Activated CD8-positive, alpha-beta memory T cell treated with anti-CD3 and anti-CD28 coated beads for 24 hours (primary cell): ENCODE results near the gene TXNRD1.
"Not testable (repeated sequence)": the region's sequence is repeated elsewhere in the genome, so short reads cannot be mapped to it uniquely, and the experiment has no call there.

ENCODE experiments used
- DNase-seq: peaks from one replicate; pipeline ENCODE4 v3.0.0-alpha.2; 2020

The TXNRD1 gene

DNA sequence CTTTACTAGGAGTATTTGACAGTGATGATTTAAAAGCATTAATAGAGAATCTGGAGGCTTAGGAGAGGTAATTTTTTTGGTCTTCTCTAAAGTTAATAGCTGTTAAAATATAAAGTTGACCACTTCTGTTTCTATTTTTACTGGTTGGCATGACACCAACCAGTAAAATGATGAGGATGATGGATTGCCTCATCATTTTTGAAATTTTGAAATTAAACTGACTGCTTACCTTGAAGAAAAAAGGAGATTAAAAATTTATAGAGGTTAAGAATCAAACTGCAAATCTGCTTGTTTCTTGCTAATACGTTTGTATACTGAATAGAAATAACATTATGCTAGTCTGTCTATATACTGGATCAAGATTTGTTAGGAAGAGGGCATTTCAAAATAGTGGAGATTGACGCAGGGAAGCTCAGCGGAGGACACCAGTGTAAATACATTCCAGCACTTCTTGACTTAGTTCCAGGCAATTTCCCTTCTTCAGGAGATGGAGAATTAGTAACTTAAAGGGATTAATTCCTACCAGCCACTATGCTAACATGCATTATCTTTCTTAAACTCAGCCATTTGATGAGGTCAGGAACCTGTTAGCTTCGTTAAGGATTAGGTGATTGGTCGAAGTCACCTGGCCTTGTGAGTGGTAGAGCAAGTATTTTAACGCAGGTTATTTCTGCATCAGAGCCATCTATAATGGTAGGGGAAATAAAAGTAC, 91.5 kb downstream of the TXNRD1 start:
- no peak for DNase-seq

DNA sequence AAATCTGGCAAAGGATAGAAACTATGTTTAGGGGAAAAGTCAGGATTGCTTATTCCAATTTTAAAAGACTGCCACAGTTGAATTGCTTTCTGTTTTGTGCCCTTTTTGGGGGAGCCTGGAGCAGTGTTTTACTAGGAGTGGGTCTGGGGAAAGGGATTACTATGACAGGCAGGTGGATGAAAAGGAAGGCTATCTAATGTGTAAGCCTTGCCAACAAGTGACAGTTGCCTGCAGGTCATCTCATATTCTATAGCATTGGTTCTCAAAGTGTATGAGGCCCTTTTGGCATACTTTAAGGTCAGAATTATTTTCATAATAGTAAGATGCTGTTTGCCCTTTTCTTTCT, 92.0 kb downstream of the TXNRD1 start:
- DNase-seq: no peak

DNA sequence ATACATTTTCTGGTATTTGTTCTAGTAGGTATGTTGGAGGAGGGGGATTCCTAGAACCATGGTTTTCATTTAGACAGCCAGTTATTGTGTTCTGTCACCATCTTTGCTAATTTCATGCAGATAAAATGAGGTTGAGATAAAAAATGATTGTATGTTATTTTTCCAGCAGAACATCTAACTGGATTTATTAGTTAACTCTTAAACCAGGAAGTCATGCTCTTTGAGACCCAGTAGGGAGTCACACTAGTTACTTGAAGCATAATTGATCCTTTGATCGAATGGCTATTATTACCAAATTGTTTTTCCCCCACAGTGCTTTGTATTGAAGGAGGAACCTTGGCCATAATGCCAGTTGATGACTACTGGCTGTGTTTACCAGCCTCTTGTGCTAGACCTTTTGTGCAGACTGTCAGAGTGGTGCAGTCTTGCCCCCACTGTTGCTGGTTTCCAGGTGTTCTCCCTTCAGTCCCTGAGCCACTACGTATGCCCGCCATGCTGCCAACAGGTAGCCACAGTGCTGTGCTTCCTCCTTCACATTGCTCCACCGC, 93.9 kb downstream of the TXNRD1 start:
- DNase-seq: no peak

DNA sequence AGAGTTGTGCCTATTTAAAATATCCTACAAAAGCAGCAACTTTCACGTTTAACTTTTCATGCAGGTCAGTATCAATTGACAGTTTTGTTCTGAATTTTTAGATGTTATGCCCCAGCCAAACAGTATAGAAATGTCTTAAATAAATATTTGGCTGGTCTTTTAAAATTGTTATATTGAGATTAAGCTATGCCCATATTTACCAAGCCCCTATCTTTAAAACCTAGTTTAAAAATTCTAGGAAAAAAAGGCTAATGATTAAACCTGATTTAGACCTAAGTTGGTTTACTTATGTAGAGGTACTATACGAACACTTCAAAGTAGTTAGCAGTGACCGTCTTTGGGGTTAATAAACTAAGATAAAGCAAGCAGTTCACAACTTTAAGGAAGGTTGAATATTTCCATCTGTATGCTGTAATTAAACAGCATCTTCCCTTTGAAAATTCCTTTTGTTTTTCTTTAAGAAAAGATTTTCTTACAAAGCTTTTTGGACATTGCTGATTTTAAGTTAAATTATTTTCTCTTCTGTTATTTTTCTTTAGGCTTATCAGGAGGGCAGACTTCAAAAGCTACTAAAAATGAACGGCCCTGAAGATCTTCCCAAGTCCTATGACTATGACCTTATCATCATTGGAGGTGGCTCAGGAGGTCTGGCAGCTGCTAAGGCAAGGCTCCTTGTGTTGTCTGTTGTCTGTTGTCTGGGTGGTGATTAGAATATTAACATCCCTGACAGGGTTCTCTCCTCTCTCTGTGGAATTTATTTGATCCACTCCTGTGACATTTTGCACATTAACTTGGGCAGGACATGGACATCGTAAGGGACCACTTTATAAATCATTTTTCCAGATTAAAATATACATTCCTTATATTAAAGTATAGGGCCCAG, 95.4 kb downstream of the TXNRD1 start:
- DNase-seq: no peak

DNA sequence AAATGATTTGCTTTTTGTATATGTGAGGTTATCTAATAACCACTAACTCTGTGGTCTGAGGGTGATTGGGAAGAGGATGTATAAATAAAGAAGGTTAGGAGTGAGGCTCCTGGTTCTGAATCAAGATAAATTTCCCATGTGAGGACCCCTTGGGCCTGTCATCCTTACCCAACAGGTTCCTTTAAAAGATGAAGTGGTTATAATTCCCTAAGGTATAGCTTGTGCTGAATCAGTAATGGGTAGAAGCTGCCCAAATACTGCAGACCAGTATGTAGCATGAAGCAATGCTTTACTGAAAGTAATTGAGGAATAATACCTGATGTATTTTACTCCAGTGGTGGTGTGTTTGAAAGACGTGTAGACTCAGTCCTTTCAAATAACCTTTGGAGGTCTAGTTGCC, 96.6 kb downstream of the TXNRD1 start:
- no peak for DNase-seq

DNA sequence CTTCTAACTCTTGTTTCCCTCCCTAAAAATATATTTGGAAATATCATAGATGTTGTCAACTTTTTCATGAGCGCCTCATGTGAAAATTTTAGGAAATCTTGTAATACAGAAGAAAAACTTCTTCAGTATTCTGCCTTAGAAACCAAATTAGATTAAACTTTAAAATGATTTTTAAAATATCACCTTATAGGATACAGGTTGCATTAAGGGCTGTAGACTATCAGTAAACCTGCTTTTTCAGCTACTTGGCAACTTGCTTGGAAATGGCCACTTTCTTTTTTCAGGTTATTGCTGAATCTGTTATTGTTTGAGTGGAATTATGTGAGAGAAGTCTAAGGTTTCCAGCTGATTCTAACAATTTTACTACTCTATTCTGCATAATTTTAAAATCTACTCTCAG, 97.1 kb downstream of the TXNRD1 start:
- DNase-seq: no peak

DNA sequence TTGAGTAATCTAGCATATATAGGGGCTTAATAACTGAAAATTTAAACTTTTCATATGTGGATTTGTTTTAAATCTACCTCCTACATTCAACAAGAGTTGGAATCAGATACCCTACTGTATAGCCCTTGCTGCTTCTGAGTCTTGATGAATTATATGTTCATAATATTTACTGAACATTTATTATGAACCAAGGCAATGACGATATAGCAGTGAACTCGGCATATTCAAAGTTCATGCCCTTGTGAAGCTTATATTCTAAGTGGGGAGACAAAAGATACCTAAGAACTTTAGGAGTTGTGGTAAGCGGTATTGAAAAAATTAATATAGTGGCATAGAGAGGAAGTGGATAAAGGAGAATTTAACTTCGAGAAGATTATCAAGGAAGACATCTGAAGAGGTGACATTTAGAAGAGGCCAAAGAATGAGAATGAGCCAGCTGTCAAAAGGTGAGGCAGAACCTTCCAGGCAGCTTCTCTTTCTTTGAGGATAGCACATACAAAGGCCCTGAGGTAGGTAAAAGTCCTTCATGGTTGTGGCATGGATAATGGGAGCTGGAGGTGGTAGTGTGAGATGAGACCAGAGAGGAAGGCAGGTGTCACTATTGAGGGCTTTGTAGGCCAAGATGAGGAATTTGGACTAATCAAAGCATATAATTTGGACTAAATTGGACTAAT, 98.1 kb downstream of the TXNRD1 start:
- no peak for DNase-seq

DNA sequence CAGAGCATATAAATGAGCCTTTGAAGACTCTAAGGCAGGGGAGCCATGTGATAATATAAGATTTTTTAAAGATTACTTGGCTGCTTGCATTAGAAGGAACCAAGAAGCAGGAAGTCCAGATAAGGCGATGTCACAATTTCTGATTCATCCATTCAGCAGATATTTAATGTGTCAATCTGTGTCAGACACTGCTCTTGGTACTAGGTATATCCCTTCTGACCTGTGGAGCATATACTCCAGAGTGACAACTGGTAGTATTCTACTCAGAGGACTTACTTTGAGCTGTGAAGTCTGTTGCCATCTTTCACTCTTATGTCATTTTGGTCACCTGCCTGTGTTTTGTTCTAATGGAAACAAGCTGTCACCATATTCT, 98.6 kb downstream of the TXNRD1 start:
- DNase-seq: no peak

DNA sequence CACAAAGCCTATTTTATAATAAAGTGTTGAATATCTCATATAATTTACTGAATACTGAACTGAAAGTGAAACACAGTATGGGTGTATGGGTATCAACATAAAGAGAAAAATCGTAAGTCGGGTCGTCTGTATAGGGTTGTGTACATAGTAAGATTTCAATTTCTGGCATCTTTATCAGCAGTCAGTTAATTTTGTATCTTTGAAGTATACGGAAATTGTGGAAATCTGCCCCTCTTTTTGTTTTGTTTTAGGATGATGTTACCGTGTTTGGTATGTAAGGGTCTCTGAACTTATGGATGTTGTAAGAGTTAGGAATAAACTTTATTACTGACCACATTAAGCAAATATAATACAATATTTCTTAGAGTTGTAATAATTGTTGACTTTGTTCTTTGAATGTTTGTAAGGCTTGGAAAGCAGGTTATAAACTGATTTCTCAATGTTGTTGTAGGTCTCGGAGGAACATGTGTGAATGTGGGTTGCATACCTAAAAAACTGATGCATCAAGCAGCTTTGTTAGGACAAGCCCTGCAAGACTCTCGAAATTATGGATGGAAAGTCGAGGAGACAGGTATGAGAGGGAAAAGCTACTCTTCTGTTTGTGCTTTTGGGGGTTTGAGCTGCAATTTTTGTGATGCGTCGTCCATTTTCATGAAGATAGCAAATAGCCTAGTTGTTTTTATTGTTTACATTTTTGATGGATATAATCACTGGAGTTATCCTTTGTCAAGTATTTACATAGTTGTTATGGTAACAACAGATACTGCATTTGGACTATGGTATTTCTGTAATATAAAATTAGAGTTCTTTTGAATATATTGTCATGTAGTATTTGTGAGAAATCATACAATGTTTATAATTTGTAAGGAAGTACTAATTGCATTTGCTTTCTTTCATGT, 100.0 kb downstream of the TXNRD1 start:
- no peak for DNase-seq

DNA sequence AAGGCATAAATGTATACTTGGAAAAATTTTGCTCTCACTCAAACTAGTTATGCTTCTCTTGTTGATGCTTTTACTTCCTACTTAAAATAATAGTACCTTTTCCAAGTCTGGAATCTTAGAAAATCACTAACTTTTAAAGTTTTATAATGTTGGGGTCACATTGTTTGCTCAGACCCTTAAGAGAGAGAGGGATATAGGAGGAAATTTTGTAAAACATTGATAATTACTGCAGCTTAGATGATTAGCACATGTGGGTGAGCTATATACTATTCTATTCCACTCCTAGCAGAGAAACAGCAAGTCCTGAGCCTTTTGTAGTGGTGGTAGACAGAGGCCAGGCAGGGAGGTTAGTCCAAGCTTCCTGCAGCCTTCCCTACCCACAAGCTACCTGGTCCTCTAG, 101.4 kb downstream of the TXNRD1 start:
- no peak for DNase-seq

DNA sequence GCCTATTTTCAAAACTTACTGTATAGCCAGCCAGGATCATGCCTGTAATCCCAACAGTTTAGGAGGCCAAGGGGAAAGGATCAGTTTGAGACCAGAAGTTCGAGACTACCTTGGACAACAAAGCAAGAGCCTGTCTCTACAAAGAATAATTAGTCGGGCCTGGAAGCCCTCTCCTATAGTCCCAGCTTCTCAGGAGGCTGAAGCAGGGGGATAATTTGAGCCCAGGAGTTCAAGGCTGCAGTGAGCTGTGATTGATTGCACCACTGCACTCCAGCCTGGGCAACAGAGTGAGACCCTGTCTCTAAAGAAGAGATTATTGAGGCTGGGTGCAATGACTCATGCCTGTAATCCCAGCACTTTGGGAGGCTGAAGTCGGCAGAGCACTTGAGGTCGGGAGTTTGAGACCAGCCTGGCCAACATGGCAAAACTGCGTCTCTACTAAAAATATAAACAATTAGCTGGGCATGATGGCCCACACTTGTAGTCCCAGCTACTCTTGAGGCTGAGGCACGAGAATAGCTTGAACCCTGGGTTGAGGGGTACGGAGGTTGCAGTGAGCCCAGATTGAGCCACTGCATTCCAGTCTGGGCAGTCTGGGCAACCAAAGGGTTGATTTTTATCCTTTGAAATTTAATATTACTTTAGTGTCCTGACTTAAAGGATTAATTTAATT, 102.1 kb downstream of the TXNRD1 start:
- no peak for DNase-seq

DNA sequence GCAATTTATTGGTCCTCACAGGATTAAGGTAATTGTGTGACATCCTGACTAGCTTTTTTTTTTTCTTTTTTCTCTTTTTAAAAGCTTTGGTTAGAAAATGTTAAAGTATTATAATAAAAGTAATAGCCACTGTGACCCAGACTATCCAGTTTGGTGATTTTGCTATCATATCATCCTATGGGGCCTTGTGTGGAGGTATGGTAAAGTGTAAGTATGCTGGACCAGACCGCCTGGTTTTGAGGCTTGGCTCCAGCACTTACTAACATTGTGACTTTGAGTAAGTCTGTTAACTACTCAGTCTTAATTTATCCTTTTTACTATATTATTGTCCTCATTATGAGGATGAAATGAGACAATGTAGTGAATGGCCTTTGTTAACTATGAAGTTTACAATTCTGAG, 103.4 kb downstream of the TXNRD1 start:
- no peak for DNase-seq

DNA sequence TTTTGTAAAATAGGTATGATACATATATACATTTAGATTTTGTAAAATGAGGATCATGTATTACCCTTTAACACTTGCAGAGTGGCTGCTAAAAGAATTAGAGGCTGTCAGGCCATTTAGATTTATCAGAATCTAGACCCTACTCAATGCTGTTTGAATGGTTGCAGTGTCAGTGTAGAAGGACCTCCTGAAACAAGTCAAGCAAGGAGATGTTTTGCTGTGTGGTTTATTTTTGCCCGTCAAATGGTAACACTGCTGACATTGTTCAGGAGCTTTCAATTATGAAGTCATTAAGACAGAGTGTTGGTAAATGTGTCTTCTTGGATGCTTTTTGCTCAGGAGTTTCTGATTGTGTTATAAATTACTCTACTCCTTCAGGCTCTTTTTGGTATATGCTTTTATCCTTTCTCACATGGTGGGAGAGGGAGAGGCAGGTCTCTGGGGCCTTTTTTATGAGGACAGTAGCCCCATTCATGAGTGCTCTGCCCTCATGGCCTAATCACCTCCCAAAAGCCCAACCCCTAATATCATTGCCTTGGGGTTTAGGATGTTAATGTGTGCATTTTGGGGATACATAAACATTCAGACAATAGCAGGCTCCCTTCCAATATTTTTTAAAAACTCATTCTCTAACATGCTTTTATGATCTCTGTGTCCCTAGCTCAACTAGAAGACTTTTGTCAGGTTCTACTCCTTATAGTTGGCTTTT, 104.5 kb downstream of the TXNRD1 start:
- no peak for DNase-seq

DNA sequence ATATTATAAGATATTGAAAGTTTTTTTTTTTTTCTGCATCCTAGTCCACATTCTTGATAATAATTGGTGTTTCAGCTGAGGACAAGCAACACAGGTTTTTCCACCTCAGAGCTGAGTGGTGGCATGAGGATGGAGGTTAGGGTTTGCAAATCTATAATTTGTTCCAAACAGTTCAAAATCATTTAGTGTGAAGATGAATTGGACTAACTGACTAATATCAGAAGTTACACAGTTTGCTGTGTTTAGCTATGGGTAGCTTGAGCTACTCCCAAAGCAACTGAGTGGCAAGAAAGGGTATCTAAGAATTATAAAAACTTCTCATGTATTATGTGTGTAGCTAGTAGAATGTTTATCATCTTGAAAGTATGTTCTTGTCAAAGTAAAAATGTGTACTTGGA, 105.0 kb downstream of the TXNRD1 start:
- DNase-seq: no peak

DNA sequence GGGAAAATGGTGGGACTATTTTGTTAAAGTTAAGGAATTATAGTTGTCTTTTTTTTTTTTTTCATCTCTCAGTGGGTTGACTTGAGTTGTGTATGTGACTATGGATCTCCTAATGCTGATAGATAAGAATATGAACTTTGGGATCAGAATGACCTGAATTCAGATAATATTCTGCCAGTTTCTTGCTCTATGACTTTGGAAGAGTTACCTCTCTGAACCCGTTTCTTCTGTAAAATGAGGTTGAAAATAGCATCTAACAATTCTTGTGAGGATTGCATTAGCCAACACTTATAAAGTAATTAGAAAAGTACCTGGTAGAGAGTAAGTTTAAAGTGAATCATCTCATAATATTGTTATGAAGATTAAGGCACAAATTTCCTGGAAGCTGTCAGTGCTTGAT, 106.4 kb downstream of the TXNRD1 start:
- no peak for DNase-seq

DNA sequence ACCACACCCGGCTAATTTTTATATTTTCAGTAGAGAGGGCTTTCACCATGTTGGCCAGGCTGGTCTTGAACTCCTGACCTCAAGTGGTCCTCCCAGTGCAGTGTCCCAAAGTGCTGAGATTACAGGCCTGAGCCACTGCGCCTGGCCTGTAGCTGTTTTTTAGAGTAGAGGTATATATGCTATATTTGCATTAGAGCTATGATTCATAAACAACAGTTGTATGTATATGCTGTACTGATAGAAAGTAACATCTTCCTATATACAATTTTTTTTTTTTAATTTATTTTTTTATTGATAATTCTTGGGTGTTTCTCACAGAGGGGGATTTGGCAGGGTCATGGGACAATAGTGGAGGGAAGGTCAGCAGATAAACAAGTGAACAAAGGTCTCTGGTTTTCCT, 107.0 kb downstream of the TXNRD1 start:
- DNase-seq: not testable (repeated sequence)

DNA sequence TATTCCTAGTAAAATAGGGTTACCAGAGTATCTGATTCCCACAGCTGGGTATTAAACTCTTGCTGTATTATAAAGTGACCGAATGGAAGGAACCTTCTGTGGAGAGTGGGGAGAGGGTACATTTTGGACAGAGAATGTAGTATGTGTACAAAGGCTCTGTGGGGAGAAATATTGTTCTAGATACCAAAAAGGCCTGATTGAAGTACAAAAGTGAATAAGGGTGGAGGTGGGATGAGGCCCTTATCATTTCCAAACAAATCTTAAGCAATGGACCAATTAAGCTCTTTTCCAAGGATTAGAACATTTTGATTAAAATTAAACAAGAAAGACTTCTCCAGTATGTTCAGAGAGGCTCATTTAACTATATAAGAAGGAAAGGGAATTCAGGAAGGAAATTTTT, 108.3 kb downstream of the TXNRD1 start:
- no peak for DNase-seq

DNA sequence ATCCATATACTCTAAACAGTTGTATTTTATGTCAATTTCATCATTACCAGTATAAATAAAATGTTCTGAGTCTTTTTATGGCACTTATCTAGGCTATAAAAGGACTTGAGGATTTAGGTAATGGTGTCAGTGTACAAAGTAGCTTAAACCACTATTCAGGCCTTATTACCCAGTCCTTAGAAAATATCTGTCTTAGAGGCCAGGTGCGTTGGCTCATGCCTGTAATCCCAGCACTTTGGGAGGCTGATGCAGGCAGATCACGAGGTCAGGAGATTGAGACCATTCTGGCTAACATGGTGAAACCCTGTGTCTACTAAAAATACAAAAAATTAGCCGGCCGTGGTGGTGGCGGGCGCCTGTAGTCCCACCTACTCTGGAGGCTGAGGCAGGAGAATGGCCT, 112.7 kb downstream of the TXNRD1 start:
- DNase-seq: not testable (repeated sequence)

DNA sequence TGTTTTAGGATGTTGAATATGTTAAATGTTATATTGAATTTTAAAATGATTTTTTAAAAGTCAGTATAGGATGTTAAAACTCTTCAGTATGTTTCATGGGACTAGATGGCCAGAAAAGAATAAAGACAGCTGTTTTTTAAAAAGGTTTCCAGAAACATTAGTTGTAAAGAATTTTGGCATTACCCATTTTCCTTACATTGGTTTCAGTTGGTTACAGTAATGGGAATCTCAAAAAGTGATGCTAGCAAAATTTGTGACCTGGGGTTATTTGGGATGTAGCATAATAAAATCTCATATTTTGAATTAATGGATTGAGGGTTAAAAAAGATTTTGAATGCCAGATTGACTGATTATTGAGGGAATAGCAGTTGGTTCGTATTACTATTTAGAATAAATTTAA, 113.2 kb downstream of the TXNRD1 start:
- DNase-seq: no peak

DNA sequence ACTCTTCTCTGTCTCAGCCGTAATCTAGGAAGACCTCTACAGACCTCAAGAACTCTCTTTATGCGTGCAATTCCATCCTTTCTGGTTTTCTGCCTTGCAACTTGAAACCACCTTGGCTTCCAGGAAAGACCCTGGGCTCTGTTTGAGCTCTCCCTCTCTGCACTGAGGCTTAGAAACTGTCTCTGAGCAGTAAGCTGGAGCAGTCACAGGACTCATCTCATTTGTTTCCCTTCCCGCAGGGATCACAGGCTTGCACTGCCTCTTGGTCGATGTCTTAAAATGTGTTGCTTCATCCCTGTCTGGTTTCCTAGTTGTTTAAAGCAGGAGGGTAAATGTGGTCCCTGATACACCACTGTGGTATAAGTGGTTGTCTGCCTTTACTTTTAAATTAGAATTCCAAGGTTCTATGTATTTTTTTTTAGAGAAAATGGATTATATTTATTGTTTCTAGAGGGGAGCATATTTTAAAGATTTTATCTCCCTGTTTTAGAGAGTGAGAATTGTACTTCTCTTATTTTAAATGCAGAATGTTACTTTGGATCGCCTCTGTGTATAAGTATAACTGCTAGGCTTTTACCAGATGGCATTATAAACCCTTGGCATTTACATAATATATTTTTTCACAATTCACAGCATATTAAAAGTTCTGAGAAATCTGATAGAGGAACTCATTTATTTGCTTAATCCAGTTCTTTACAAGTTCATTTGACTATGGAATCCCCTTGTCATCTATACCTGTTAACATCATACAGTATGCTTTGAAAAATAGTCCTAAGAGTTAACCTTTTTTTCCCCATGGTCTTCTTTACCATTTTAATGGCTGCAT, 114.3 kb downstream of the TXNRD1 start:
- DNase-seq: no peak

DNA sequence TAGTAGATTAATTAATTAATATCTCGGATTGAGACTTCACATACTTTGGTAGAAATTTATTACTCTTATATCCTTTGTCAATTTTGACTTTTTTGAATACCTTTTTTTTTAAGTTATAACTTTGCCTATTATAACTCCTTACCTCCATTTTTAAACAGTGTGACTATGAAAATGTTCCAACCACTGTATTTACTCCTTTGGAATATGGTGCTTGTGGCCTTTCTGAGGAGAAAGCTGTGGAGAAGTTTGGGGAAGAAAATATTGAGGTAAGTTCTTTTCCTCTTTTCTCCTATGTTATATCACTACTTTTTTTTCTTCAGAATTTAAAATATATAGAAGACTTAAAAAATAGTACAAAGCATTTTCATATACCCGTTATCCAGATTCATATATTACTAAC, 115.8 kb downstream of the TXNRD1 start:
- DNase-seq: no peak
